Kidney epithelial cell (primary cell): ENCODE data around the gene TFCP2L1. TPM values are rescaled to one million over a fixed set of nuclear protein-coding genes. Genes with fewer than 3 reads are reported as not detected.

Experiments used
- DNase-seq: peaks from one replicate; pipeline ENCODE4 v3.0.0-alpha.2; 2010; ENCODE audit warnings: low read depth
- H3K27me3 ChIP-seq: 2 replicates; pipeline ENCODE4 v1.6.0; 2011; ENCODE audit warnings: low read length; ENCODE audit not compliant: control insufficient read depth, insufficient read depth
- H3K36me3 ChIP-seq: 2 replicates; pipeline ENCODE4 v1.5.1; 2011; ENCODE audit warnings: low read length; ENCODE audit not compliant: control insufficient read depth, insufficient read depth
- H3K4me3 ChIP-seq: 2 replicates; pipeline ENCODE4 v1.5.1; 2011; ENCODE audit warnings: low read depth, mild to moderate bottlenecking, control low read depth, low read length
- total RNA-seq: library from RNA; depleted of rRNA; stranded (reverse); fragments of >200 nt; gene quantifications from 2 replicates; pipeline ENCODE4 v1.2.3, GENCODE V29; 2015
- TF ChIP-seq, protein P1 (sequence below): IDR thresholded peaks from 2 replicates; pipeline ENCODE4 v1.5.1; 2011; ENCODE audit warnings: mild to moderate bottlenecking, moderate library complexity, low read length, control low read depth, inconsistent platforms; ENCODE audit not compliant: insufficient read depth, poor library complexity, severe bottlenecking

The TFCP2L1 gene
- total RNA-seq, 1 donor from 2014 or later, result 4.5 TPM

DNA sequence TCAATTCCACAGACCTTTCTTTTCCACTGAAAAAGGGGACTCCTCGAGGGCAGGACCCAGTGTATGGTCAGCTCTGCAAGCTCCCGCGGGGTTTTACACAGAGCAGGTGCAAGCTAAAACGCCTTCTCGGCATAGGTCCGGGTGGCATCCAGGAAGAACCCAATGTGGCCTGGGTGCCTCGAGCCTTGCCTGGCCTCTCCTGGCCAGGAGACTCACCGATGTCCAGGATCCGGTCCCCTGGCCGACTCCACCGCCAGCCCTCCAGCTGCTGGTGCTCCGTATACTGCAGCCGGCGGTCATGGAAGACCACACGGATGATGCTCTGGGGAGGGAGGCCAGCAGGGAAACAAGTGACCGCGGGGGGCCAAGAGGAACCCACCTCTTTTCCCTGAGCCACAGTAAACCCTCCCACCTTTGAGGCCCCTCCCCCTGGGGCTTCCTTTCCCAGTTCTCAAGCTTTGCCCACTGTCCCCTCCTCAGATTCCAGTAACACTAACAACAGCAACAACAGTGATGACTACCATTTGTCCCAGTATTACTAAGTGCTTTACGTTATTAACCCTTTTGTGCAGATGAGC lies 36.1 kb downstream of the TFCP2L1 start:
- H3K4me3 ChIP-seq, result no peak overlapping the region
- TF ChIP-seq, protein P1, sequence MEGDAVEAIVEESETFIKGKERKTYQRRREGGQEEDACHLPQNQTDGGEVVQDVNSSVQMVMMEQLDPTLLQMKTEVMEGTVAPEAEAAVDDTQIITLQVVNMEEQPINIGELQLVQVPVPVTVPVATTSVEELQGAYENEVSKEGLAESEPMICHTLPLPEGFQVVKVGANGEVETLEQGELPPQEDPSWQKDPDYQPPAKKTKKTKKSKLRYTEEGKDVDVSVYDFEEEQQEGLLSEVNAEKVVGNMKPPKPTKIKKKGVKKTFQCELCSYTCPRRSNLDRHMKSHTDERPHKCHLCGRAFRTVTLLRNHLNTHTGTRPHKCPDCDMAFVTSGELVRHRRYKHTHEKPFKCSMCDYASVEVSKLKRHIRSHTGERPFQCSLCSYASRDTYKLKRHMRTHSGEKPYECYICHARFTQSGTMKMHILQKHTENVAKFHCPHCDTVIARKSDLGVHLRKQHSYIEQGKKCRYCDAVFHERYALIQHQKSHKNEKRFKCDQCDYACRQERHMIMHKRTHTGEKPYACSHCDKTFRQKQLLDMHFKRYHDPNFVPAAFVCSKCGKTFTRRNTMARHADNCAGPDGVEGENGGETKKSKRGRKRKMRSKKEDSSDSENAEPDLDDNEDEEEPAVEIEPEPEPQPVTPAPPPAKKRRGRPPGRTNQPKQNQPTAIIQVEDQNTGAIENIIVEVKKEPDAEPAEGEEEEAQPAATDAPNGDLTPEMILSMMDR, result no peak
- no peaks in the 10 kb centered on the region for H3K27me3 ChIP-seq
- H3K36me3 ChIP-seq, result no peaks in the 10 kb centered on the region
- no peak for DNase-seq

DNA sequence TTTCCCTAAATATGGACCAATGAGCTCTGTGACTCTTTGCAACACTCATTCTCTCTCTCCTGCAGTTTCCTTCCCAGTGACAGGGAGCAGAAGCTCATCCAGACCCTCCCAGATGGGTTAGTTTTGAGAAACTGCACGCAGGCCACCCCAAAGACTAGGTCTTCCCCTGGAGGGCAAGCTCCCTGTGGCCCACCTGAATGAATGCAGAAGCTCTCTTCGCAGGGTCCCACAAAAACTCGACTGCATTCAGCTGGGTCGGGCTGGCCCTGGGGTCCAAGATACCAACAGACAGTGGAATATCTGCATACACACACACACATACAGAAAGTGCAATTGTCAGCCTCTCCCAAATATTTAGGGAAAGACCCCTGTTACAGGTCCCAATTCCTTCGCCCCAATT lies 37.0 kb downstream of the TFCP2L1 start:
- H3K36me3 ChIP-seq, result no peaks in the 10 kb centered on the region
- no peak for DNase-seq
- no peak overlapping the region for H3K4me3 ChIP-seq
- H3K27me3 ChIP-seq, result no peaks in the 10 kb centered on the region
- TF ChIP-seq, protein P1, result no peak

DNA sequence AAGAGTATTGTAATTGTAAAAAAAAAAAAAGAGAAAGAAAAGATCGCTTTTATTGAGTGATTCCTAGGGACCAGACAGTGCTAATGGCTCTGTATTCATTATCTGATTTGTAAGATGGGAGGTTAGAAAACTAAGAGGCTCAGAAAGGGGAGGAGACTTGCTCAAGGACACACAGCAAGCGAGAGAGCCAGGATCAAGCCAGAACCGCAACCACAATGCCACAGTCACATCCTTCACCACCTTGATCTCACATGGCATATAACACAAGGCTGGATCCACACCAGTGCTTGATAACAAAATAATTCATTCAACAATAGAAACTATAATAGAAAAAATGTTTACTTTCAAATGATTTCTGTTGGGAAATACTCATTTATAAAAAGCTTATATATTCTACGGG lies 37.5 kb downstream of the TFCP2L1 start:
- no peaks in the 10 kb centered on the region for H3K27me3 ChIP-seq
- no peaks in the 10 kb centered on the region for H3K36me3 ChIP-seq
- no peak for DNase-seq
- H3K4me3 ChIP-seq, result no peak overlapping the region
- TF ChIP-seq, protein P1, result no peak

DNA sequence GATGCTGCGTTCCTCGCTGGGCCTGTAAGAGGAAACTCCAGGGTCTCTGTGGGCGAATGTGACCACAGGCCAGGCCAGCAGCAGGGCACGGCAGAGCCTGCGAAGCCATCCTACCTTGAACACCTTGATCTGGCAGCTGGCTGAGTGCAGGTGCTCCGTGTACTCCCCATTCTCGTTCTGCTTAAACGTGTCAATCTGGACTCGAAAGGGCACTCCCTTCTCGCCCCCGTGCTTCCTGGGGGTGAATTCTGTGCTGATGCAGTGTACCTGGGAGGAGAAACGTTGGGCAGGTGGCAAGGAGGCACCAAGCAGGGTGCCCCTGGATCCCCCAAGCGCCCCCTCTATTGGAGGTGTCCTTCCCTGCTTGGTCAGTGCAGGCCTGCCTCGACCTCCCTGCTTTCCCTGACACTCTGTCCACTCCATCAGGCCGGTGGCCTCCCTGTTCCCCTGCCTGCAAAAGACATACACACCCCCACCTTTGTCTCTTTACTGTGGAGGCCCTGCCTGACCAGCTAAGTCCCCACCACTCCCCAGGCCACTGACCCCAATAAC lies 38.2 kb downstream of the TFCP2L1 start:
- H3K36me3 ChIP-seq, result no peaks in the 10 kb centered on the region
- no peak for DNase-seq
- H3K4me3 ChIP-seq, result no peak overlapping the region
- H3K27me3 ChIP-seq, result no peaks in the 10 kb centered on the region
- TF ChIP-seq, protein P1, result no peak

DNA sequence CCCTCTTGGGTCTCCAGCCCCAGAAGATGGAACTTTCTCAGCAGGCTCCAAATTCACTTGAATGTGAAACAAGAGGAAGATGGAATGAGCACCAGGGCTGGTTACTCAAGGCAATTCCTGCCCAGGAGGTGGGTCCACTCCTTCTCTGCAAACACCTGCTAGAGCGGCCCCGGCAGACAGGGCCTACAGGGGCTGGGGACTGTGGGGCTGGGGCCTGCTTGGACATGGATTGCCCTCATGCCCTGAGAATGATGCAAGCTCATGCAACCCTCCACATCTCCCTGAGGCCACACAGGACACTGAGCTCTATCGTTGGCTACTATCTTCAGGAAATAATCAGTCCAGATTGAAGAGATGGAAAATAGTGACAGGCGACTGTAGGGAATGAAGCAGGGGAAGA lies 39.1 kb downstream of the TFCP2L1 start:
- no peaks in the 10 kb centered on the region for H3K27me3 ChIP-seq
- no peak overlapping the region for H3K4me3 ChIP-seq
- TF ChIP-seq, protein P1, result no peak
- no peak for DNase-seq
- H3K36me3 ChIP-seq, result no peaks in the 10 kb centered on the region

DNA sequence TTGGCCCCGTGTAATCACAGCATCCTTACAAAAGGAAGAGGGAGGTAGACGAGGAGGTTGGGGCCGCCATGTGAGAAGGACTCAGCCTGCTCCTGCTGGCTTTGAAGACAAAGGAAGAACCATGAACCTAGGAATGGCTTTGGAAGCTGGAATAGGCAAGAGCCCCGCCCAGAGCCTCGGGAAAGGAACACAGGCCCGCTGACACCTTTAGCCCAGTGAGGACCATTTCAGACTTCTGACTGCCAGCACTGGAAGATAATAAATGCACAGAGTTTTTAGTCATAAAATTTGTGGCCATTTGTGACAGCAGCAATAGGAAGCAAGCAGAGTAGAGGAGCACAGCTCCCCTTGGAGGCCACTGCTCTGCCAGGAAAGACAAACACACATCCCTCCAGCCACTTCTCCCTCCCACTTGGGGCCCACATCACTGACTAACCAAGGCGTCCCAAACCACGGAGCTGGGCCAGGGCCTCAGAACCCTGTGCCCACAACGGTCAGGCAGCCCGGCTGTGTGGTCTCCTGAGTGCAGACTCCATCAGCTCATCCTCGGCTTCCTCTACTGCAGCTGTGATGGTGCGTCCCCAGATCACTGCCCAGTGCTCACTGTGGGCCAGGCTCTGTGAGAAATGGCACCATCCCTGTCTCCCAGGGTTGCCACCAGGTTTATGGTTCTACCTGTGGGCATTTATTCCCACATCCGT lies 39.7 kb downstream of the TFCP2L1 start:
- TF ChIP-seq, protein P1, result no peak
- no peaks in the 10 kb centered on the region for H3K36me3 ChIP-seq
- no peaks in the 10 kb centered on the region for H3K27me3 ChIP-seq
- no peak overlapping the region for H3K4me3 ChIP-seq
- DNase-seq, result no peak
